ENCODE measurements around the gene LIG3. TPM values are rescaled to one million over a fixed set of nuclear protein-coding genes. Genes with fewer than 3 reads are reported as not detected.

LIG3 gene
- total and polyA plus RNA-seq, 2 of the 4 experiments (the other 2 are of a cell fraction), result 36.4 to 41.9 TPM

- H2AK9ac ChIP-seq (replicated peaks; ENCODE audit: low read depth, low read length, poor library complexity), result no peak overlapping the region
- dilution Hi-C loops (cut with HindIII; ENCODE audit: low sequenced_read_pairs, unreplicated experiment) (no loop called here), in situ Hi-C loops (cut with MboI; ENCODE audit: low sequenced_read_pairs) (loop anchor here (25.0 kb wide), 1 partner anchor 596 kb away; the partner anchor contains the start of genes AP2B1 and PEX12), intact Hi-C loops (cut with micrococcal nuclease) (loop anchor here (10.0 kb wide), 1 partner anchor 554 kb away; no protein-coding TSS in a partner anchor)
- no peaks in the 10 kb centered on the region for H3K9me3 ChIP-seq (ENCODE audit: control insufficient read depth, insufficient read depth, low read length)
- no peak overlapping the region for H3K9ac ChIP-seq (ENCODE audit: low read depth, low read length)
- ChIA-PET CTCF (interaction anchor here (0.6 to 1.6 kb wide), 2 partner anchors 10 to 99 kb away, joined by 3 to 4 read pairs; no protein-coding TSS in a partner anchor), POLR2A (ENCODE audit: unreplicated experiment) (no interaction called here)
- no peak overlapping the region for H2BK20ac ChIP-seq (ENCODE audit: low read depth, low read length)
- no peaks in the 10 kb centered on the region for H4K20me1 ChIP-seq (ENCODE audit: insufficient read depth, low read length)
- no peak overlapping the region for H2BK5ac ChIP-seq (ENCODE audit: low read depth, low read length, poor library complexity, severe bottlenecking)
- H3K4me3 ChIP-seq (ENCODE audit: insufficient read depth, low read depth, low read length), result no peak overlapping the region
- H2AFZ ChIP-seq (replicated peaks; ENCODE audit: low read length, poor library complexity), result no peak overlapping the region
- DNase-seq (peak; percentile 60), ATAC-seq (ENCODE audit: low read depth) (peak; percentile 48; the same call in 1 of the 2 replicates)
- H3K4me1 ChIP-seq (ENCODE audit: control insufficient read depth, insufficient read depth, low read length), result no peaks in the 10 kb centered on the region
- H3K36me3 ChIP-seq (ENCODE audit: control insufficient read depth, insufficient read depth, low read length), result peaks cover 45% of the 10 kb centered on the region
- peaks cover 10% of the 10 kb centered on the region for H3K9me1 ChIP-seq (ENCODE audit: insufficient read depth, low read length)
- H3K23ac ChIP-seq (ENCODE audit: low read depth, low read length), result no peak overlapping the region
- no peak overlapping the region for H2BK15ac ChIP-seq (ENCODE audit: low read depth, low read length)
- no peaks in the 10 kb centered on the region for H3K27me3 ChIP-seq (ENCODE audit: control insufficient read depth, insufficient read depth, low read length)
- WGBS, 2 experiments (ENCODE audit: extremely low coverage in 2 of 2, insufficient read length in 1 of 2), result 24% methylated on average over 3 of the region's 6 CpGs; no CpG with 5 or more reads in 1 of the 2 experiments
- no peak overlapping the region for H3K4me2 ChIP-seq (ENCODE audit: low read depth, low read length)
- H3K14ac ChIP-seq (replicated peaks; ENCODE audit: low read depth, low read length), result no peak overlapping the region
- H4K91ac ChIP-seq (ENCODE audit: insufficient read depth, low read depth, low read length), result no peak overlapping the region
- H3K4ac ChIP-seq (ENCODE audit: low read depth, low read length), result no peak overlapping the region
- TF ChIP-seq CTCF (conservative IDR thresholded peaks at IDR 0.05; ENCODE audit: low read depth, low read length), result no peak
- no peak for TF ChIP-seq RCOR1 (IDR thresholded peaks at IDR 0.05; ENCODE audit: insufficient replicate concordance, low read length)
- no peak for TF ChIP-seq MAFK (IDR thresholded peaks at IDR 0.05; ENCODE audit: low read depth, low read length)
- TF ChIP-seq ELK1 (IDR thresholded peaks at IDR 0.05; ENCODE audit: borderline replicate concordance, low read depth, low read length), result no peak
- no peak for TF ChIP-seq MAZ (IDR thresholded peaks at IDR 0.05; ENCODE audit: borderline replicate concordance, low read depth, low read length)
- no peak for TF ChIP-seq RFX5 (IDR thresholded peaks at IDR 0.05; ENCODE audit: low read depth, low read length)
- no peak for TF ChIP-seq NFE2L2 (IDR thresholded peaks at IDR 0.05; ENCODE audit: low read depth, low read length)
- TF ChIP-seq CHD1 (IDR thresholded peaks at IDR 0.05; ENCODE audit: low read depth, low read length), result no peak
- no peak for TF ChIP-seq POLR2A (IDR thresholded peaks at IDR 0.05; ENCODE audit: low read depth, low read length)
- no peak for TF ChIP-seq CEBPB (IDR thresholded peaks at IDR 0.05; ENCODE audit: low read depth, low read length)
- TF ChIP-seq MXI1 (IDR thresholded peaks at IDR 0.05; ENCODE audit: borderline replicate concordance, low read depth, low read length), result no peak
- TF ChIP-seq USF2 (IDR thresholded peaks at IDR 0.05; ENCODE audit: low read depth, low read length), result no peak
- TF ChIP-seq FOS (IDR thresholded peaks at IDR 0.05; ENCODE audit: low read depth, low read length), result no peak
- no peak for TF ChIP-seq SMC3 (IDR thresholded peaks at IDR 0.05; ENCODE audit: low read depth, low read length)
- no peak for TF ChIP-seq RAD21 (IDR thresholded peaks at IDR 0.05; ENCODE audit: low read length)
- TF ChIP-seq BHLHE40 (IDR thresholded peaks at IDR 0.05; ENCODE audit: low read depth, low read length), result no peak
- peaks cover 7 to 13% of the 10 kb centered on the region in 2 experiments; a peak in 3 of 4 replicates for H3K79me1 ChIP-seq (ENCODE audit: low read depth in 1 of 2, low read length in 2 of 2)
- no TSS peak for BruUV-seq (replicated peaks)
- H2BK120ac ChIP-seq (ENCODE audit: low read depth, low read length), result no peak overlapping the region
- no peak overlapping the region for H3K27ac ChIP-seq (ENCODE audit: insufficient read depth, low read length)
- no peak overlapping the region for H3K56ac ChIP-seq (ENCODE audit: extremely low read depth, insufficient read depth, low read length)
- no peak overlapping the region for H4K8ac ChIP-seq (ENCODE audit: low read depth in 2 of 2, low read length in 2 of 2)
- no peak overlapping the region for H3K18ac ChIP-seq (ENCODE audit: low read depth, low read length)
- H2AK5ac ChIP-seq (ENCODE audit: low read depth, low read length), result no peak overlapping the region
- no peak overlapping the region for H4K5ac ChIP-seq (ENCODE audit: low read depth, low read length)
Measured at GRCh38 chr17:34990921-34991365, 10.6 kb downstream of the LIG3 start.
